ENCODE measurements around the gene THSD7B. TPM values are rescaled to one million over a fixed set of nuclear protein-coding genes. Genes with fewer than 3 reads are reported as not detected.

THSD7B gene
- polyA plus RNA-seq, 2 of the 4 experiments (the other 2 are of a cell fraction), result not detected

DNA sequence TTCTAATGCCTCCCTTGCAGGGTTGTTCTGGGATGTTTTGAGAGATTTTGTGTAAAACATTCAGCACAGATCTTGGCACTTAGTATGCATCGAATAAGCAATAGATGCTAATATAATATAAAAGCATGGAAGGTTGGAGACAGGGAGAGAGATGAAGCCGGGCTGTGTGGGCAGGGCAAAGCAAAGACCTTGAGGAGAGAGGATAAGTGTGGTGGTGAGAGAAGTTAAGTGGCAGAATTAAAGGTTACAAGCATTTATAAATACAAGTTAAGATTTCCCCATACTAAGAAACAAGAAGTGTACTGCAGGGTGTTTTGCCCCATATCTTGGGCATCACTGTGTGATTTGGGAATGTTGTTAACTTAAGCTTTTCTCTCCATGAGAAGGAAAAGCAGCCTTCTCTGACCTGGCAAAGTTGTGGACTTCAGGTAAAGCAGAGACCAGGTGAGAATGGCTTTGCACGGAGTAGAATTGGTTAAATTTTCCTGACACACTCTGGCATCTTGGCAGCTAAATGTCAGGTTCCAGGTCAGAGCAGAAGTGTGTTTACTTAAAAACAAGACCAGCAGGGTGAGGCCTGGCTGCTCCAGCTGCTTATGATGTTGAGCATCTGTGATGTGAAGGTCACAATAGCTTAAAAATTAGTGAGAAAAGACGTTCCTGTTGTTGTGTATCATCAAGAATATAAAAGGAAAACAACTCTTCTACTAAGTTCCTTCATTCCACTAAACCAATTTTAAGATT is 910.4 kb downstream of the THSD7B start:
- ChIA-PET POLR2A (no interaction called here), CTCF (no interaction called here)
- no peak for ATAC-seq
- Histone ChIP-seq H3K4me3 (no peak overlapping the region), H3K4me1 (no peaks in the 10 kb centered on the region), H3K4me2 (no peak overlapping the region), H3K27ac (no peak overlapping the region), H3K9me3 (no peaks in the 10 kb centered on the region)
- no peak for DNase-seq (ENCODE audit: low read depth in 1 of 2, low spot score in 1 of 2)
- WGBS (ENCODE audit: missing lambda C conversion rate), result 9% methylated on average over 4 of the region's 4 CpGs
- TF ChIP-seq, protein P1, sequence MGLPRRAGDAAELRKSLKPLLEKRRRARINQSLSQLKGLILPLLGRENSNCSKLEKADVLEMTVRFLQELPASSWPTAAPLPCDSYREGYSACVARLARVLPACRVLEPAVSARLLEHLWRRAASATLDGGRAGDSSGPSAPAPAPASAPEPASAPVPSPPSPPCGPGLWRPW (IDR thresholded peaks at IDR 0.05), result no peak
- no peak for TF ChIP-seq CBX2 (IDR thresholded peaks at IDR 0.05; ENCODE audit: borderline replicate concordance, low read depth)
- TF ChIP-seq EHF (CRISPR knock-in tag; IDR thresholded peaks at IDR 0.05), result no peak
- TF ChIP-seq, protein P2, sequence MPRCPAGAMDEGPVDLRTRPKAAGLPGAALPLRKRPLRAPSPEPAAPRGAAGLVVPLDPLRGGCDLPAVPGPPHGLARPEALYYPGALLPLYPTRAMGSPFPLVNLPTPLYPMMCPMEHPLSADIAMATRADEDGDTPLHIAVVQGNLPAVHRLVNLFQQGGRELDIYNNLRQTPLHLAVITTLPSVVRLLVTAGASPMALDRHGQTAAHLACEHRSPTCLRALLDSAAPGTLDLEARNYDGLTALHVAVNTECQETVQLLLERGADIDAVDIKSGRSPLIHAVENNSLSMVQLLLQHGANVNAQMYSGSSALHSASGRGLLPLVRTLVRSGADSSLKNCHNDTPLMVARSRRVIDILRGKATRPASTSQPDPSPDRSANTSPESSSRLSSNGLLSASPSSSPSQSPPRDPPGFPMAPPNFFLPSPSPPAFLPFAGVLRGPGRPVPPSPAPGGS (IDR thresholded peaks at IDR 0.05), result no peak
- no peak for TF ChIP-seq SMC3 (IDR thresholded peaks at IDR 0.05)
- no peak for TF ChIP-seq RCOR1 (IDR thresholded peaks at IDR 0.05; ENCODE audit: low read depth, low read length)
- TF ChIP-seq EHMT2 (IDR thresholded peaks at IDR 0.05; ENCODE audit: low read depth), result no peak
- no peak for TF ChIP-seq HEYL (CRISPR knock-in tag; IDR thresholded peaks at IDR 0.05)
- TF ChIP-seq ZSCAN20 (CRISPR knock-in tag; IDR thresholded peaks at IDR 0.05), result no peak
- no peak for TF ChIP-seq TP53 (CRISPR knock-in tag; IDR thresholded peaks at IDR 0.05)
- TF ChIP-seq ZFP36 (IDR thresholded peaks at IDR 0.05; ENCODE audit: borderline replicate concordance, partially characterized antibody), result no peak
- TF ChIP-seq HOXA7 (CRISPR knock-in tag; IDR thresholded peaks at IDR 0.05), result no peak
- TF ChIP-seq RAD21 (conservative IDR thresholded peaks at IDR 0.05 in 1 of 2, IDR thresholded peaks at IDR 0.05 in 1 of 2), result no peak
- no peak for TF ChIP-seq EP300 (IDR thresholded peaks at IDR 0.05)
- TF ChIP-seq RNF2 (IDR thresholded peaks at IDR 0.05; ENCODE audit: borderline replicate concordance, low read depth), result no peak
- TF ChIP-seq CBX8 (IDR thresholded peaks at IDR 0.05), result no peak
- TF ChIP-seq, protein P3, sequence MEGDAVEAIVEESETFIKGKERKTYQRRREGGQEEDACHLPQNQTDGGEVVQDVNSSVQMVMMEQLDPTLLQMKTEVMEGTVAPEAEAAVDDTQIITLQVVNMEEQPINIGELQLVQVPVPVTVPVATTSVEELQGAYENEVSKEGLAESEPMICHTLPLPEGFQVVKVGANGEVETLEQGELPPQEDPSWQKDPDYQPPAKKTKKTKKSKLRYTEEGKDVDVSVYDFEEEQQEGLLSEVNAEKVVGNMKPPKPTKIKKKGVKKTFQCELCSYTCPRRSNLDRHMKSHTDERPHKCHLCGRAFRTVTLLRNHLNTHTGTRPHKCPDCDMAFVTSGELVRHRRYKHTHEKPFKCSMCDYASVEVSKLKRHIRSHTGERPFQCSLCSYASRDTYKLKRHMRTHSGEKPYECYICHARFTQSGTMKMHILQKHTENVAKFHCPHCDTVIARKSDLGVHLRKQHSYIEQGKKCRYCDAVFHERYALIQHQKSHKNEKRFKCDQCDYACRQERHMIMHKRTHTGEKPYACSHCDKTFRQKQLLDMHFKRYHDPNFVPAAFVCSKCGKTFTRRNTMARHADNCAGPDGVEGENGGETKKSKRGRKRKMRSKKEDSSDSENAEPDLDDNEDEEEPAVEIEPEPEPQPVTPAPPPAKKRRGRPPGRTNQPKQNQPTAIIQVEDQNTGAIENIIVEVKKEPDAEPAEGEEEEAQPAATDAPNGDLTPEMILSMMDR (IDR thresholded peaks at IDR 0.05), result no peak
- no peak for TF ChIP-seq HOXB13 (CRISPR knock-in tag; IDR thresholded peaks at IDR 0.05; ENCODE audit: low read depth)
- no peak for FAIRE-seq

DNA sequence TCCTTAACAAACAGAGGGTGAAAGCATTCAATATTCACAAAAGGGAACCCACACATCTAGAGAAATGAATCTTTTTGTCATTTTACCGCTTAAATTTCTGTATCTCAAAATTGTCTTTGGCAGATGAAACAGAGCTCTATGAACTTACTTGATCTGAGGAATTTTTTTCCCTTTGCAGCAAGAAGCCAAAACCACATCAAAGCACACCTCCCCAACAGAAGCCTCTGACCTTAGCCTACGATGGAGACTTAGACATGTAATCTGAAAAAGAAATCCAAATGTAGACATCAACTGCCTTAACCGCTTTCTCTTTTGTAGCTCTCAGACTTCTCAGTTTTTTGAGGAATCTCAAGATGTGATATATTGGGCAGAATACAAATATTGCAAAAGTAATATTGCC is 911.0 kb downstream of the THSD7B start:
- FAIRE-seq, result no peak

More for the DNA sequence above, 911.0 kb downstream of the THSD7B start:
- Histone ChIP-seq H3K27ac (no peak overlapping the region), H3K9me3 (no peaks in the 10 kb centered on the region), H3K4me1 (no peaks in the 10 kb centered on the region), H3K4me3 (no peak overlapping the region), H3K4me2 (no peak overlapping the region)
- POLR2A ChIA-PET, result no interaction called here
- TF ChIP-seq EP300 (IDR thresholded peaks at IDR 0.05) (no peak), SREBF2 (IDR thresholded peaks at IDR 0.05) (no peak), FOXS1 (CRISPR knock-in tag; IDR thresholded peaks at IDR 0.05) (no peak), KDM5A (IDR thresholded peaks at IDR 0.05) (no peak), ZC3H11A (IDR thresholded peaks at IDR 0.05) (no peak), CHD4 (IDR thresholded peaks at IDR 0.05; ENCODE audit: borderline replicate concordance) (no peak), HOXB13 (CRISPR knock-in tag; IDR thresholded peaks at IDR 0.05; ENCODE audit: low read depth) (no peak), RCOR1 (IDR thresholded peaks at IDR 0.05; ENCODE audit: low read depth, low read length) (no peak), PHF8 (IDR thresholded peaks at IDR 0.05; ENCODE audit: borderline replicate concordance, low read depth) (no peak), POLR2AphosphoS2 (conservative IDR thresholded peaks at IDR 0.05; ENCODE audit: low read length) (no peak), SMC3 (IDR thresholded peaks at IDR 0.05) (no peak), NPAS2 (CRISPR knock-in tag; IDR thresholded peaks at IDR 0.05; ENCODE audit: borderline replicate concordance) (no peak)
- TF ChIP-seq, protein P1 (IDR thresholded peaks at IDR 0.05), result no peak
- TF ChIP-seq, protein P4, sequence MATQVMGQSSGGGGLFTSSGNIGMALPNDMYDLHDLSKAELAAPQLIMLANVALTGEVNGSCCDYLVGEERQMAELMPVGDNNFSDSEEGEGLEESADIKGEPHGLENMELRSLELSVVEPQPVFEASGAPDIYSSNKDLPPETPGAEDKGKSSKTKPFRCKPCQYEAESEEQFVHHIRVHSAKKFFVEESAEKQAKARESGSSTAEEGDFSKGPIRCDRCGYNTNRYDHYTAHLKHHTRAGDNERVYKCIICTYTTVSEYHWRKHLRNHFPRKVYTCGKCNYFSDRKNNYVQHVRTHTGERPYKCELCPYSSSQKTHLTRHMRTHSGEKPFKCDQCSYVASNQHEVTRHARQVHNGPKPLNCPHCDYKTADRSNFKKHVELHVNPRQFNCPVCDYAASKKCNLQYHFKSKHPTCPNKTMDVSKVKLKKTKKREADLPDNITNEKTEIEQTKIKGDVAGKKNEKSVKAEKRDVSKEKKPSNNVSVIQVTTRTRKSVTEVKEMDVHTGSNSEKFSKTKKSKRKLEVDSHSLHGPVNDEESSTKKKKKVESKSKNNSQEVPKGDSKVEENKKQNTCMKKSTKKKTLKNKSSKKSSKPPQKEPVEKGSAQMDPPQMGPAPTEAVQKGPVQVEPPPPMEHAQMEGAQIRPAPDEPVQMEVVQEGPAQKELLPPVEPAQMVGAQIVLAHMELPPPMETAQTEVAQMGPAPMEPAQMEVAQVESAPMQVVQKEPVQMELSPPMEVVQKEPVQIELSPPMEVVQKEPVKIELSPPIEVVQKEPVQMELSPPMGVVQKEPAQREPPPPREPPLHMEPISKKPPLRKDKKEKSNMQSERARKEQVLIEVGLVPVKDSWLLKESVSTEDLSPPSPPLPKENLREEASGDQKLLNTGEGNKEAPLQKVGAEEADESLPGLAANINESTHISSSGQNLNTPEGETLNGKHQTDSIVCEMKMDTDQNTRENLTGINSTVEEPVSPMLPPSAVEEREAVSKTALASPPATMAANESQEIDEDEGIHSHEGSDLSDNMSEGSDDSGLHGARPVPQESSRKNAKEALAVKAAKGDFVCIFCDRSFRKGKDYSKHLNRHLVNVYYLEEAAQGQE (IDR thresholded peaks at IDR 0.05), result no peak
- CTCF ChIA-PET, result no interaction called here
- ATAC-seq (no peak), DNase-seq (ENCODE audit: low read depth in 1 of 2, low spot score in 1 of 2) (no peak)
- WGBS (ENCODE audit: missing lambda C conversion rate), result 8% methylated on average over 3 of the region's 3 CpGs
